NT2/D1 (cell line): ENCODE measurements around the gene IFIT5.
"Not testable (repeated sequence)": the region's sequence is repeated elsewhere in the genome, so short reads cannot be mapped to it uniquely, and the experiment has no call there.

Source experiments
- DNase-seq: peaks from one replicate; pipeline ENCODE4 v3.0.0-alpha.2; 2011; ENCODE audit warnings: low read depth, low spot score
- H3K27me3 ChIP-seq: 2 replicates; pipeline ENCODE4 v1.6.0; 2011; ENCODE audit warnings: mild to moderate bottlenecking; ENCODE audit not compliant: insufficient read length, insufficient read depth
- H3K36me3 ChIP-seq: 2 replicates; pipeline ENCODE4 v1.6.1; 2011; ENCODE audit warnings: mild to moderate bottlenecking, low read length, mixed read lengths; ENCODE audit not compliant: insufficient read depth, insufficient read length
- H3K4me1 ChIP-seq: 2 replicates; pipeline ENCODE4 v1.5.1; 2011; ENCODE audit not compliant: insufficient read depth, insufficient read length
- H3K4me3 ChIP-seq: 2 replicates; pipeline ENCODE4 v1.5.1; 2011; ENCODE audit warnings: low read depth; ENCODE audit not compliant: insufficient read length
- H3K9ac ChIP-seq: 2 replicates; pipeline ENCODE4 v1.6.0; 2011; ENCODE audit warnings: low read depth; ENCODE audit not compliant: insufficient read length
- H3K9me3 ChIP-seq: 2 replicates; pipeline ENCODE4 v1.5.1; 2011; ENCODE audit warnings: mild to moderate bottlenecking, low read length; ENCODE audit not compliant: insufficient read depth
- SUZ12 ChIP-seq: IDR thresholded peaks from 2 replicates; pipeline ENCODE4 v1.6.1; 2011; ENCODE audit not compliant: insufficient read length, insufficient read depth; ENCODE audit errors: extremely low read depth
- YY1 ChIP-seq: IDR thresholded peaks from 2 replicates; pipeline ENCODE4 v1.6.1; 2011; ENCODE audit not compliant: insufficient read length, insufficient read depth
- ZNF274 ChIP-seq: IDR thresholded peaks from 2 replicates; pipeline ENCODE4 v1.6.1; 2011; ENCODE audit warnings: mild to moderate bottlenecking, low read depth, low read length

IFIT5 gene

GRCh38 chr10:89427629-89428028 is 13.3 kb downstream of the IFIT5 start:
- no peak for DNase-seq
- Histone ChIP-seq H3K9ac (no peak overlapping the region), H3K9me3 (no peaks in the 10 kb centered on the region), H3K4me1 (no peaks in the 10 kb centered on the region), H3K36me3 (no peaks in the 10 kb centered on the region), H3K4me3 (no peak overlapping the region), H3K27me3 (no peaks in the 10 kb centered on the region)
- TF ChIP-seq YY1, result no peak
- TF ChIP-seq SUZ12, result no peak
- TF ChIP-seq ZNF274, result no peak

GRCh38 chr10:89428877-89429276 is 14.5 kb downstream of the IFIT5 start:
- DNase-seq, result no peak
- Histone ChIP-seq H3K9me3 (no peaks in the 10 kb centered on the region), H3K36me3 (no peaks in the 10 kb centered on the region), H3K4me3 (no peak overlapping the region), H3K9ac (no peak overlapping the region), H3K27me3 (no peaks in the 10 kb centered on the region), H3K4me1 (no peaks in the 10 kb centered on the region)
- TF ChIP-seq YY1 (no peak), SUZ12 (no peak), ZNF274 (no peak)

- H3K9ac ChIP-seq, result no peak overlapping the region
These were observed 17.6 kb downstream of the IFIT5 start for GRCh38 chr10:89431977-89432376.

DNA sequence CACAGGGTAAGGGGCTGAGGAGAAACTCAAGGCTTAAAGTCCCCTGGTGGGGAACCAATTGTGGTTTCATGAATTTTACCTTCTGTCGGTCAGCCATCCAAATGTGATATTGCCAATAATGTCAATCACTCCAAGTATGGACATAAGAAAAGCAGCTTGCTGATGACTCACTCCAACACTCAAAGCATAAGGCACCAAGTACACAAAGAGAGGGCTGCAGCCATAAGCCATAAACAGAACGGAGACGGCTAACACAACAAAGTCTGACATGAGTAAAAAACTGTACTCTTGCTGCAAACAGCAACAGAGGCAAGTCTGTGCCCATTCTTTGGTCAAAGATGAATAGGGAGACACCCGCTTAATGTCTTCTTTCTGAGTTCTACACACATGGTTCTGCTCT is 24.2 kb downstream of the IFIT5 start:
- H3K9ac ChIP-seq, result no peak overlapping the region
- no peak for DNase-seq
- TF ChIP-seq ZNF274 (no peak), YY1 (no peak), SUZ12 (no peak)

More at GRCh38 chr10:89431977-89432376, 17.6 kb downstream of the IFIT5 start:
- TF ChIP-seq SUZ12, result no peak
- TF ChIP-seq YY1, result no peak
- TF ChIP-seq ZNF274, result no peak
- Histone ChIP-seq H3K4me1 (no peaks in the 10 kb centered on the region), H3K9me3 (no peaks in the 10 kb centered on the region), H3K27me3 (no peaks in the 10 kb centered on the region), H3K36me3 (no peaks in the 10 kb centered on the region), H3K4me3 (no peak overlapping the region)
- no peak for DNase-seq

GRCh38 chr10:89440226-89441009 is 26.1 kb downstream of the IFIT5 start:
- no peaks in the 10 kb centered on the region for H3K27me3 ChIP-seq
- TF ChIP-seq YY1 (no peak), ZNF274 (no peak)
- no peak overlapping the region for H3K4me3 ChIP-seq
- H3K36me3 ChIP-seq, result no peaks in the 10 kb centered on the region
- DNase-seq, result no peak
- no peaks in the 10 kb centered on the region for H3K4me1 ChIP-seq
- H3K9me3 ChIP-seq, result peaks cover 5% of the 10 kb centered on the region; the same call in 1 of the 2 replicates
- no peak overlapping the region for H3K9ac ChIP-seq

More for the DNA sequence above, 24.2 kb downstream of the IFIT5 start:
- H3K27me3 ChIP-seq, result no peaks in the 10 kb centered on the region
- H3K36me3 ChIP-seq, result no peaks in the 10 kb centered on the region
- H3K4me3 ChIP-seq, result no peak overlapping the region
- no peaks in the 10 kb centered on the region for H3K4me1 ChIP-seq
- H3K9me3 ChIP-seq, result no peaks in the 10 kb centered on the region

DNA sequence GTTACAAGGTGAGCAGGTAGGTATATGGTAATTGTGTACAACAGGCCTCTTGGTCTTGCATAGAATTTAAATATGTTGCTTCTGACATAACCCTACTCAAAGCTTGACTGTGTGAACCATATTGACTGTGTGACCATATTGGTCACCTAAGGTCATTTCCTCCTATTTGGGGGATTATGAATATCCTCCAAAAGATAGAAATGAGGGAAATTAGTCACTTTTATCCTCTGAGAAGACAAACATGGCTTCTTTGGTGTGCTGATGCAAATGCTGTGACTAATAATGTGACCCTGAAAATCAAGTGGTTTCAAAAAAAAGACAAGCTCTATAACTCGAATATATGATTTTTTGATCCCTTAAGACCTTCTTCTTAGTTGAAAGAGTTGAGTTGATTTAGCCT is 27.9 kb downstream of the IFIT5 start:
- Histone ChIP-seq H3K27me3 (no peaks in the 10 kb centered on the region), H3K4me1 (no peaks in the 10 kb centered on the region), H3K4me3 (no peak overlapping the region), H3K9me3 (peaks cover 5% of the 10 kb centered on the region; the same call in 1 of the 2 replicates), H3K36me3 (no peaks in the 10 kb centered on the region), H3K9ac (no peak overlapping the region)
- TF ChIP-seq SUZ12 (no peak), ZNF274 (no peak), YY1 (no peak)
- no peak for DNase-seq

- DNase-seq, H3K36me3 ChIP-seq, H3K27me3 ChIP-seq, H3K9ac ChIP-seq, H3K4me3 ChIP-seq, H3K9me3 ChIP-seq, H3K4me1 ChIP-seq: not testable (repeated sequence)
These were observed 30.5 kb downstream of the IFIT5 start for GRCh38 chr10:89444819-89445218.

DNA sequence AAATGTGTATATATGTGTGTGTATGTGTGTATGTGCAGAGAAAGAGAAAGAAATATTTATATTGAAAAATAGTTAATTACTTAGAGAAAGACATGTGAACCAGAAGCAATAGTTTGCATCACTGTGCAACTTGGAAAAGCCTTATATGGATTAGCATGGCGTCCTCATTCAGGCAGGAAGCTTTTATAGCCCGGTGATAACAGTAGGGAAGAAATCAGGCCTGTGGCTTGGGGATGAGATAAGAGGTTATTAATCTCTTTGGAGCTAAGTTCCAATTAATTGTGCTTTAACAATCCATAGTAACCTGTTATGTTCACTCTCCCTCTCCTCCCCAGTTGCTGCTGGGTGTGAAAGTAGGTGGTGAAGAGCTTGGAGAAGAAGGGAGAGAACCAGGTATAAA is 36.5 kb downstream of the IFIT5 start:
- Histone ChIP-seq H3K4me1 (no peaks in the 10 kb centered on the region), H3K9ac (no peak overlapping the region), H3K27me3 (no peaks in the 10 kb centered on the region), H3K9me3 (no peaks in the 10 kb centered on the region), H3K36me3 (no peaks in the 10 kb centered on the region), H3K4me3 (no peak overlapping the region)
- TF ChIP-seq YY1 (no peak), ZNF274 (no peak), SUZ12 (no peak)
- no peak for DNase-seq
